Brain microvascular endothelial cell (primary cell): ENCODE measurements around the gene CS.

ENCODE experiments used
- DNase-seq: peaks from one replicate; pipeline ENCODE4 v3.0.0-alpha.2; 2020
- H3K27ac ChIP-seq: fragments of 250-450 bp; sonication (Bioruptor Pico); 2 replicates; pipeline ENCODE4 v1.5.1; 2020; ENCODE audit warnings: mild to moderate bottlenecking, moderate library complexity
- H3K27me3 ChIP-seq: fragments of 250-450 bp; sonication (Bioruptor Pico); replicated peaks from 2 replicates; pipeline ENCODE4 v1.5.1; 2020; ENCODE audit warnings: mild to moderate bottlenecking
- H3K36me3 ChIP-seq: fragments of 250-450 bp; sonication (Bioruptor Pico); replicated peaks from 2 replicates; pipeline ENCODE4 v1.5.1; 2020; ENCODE audit warnings: mild to moderate bottlenecking
- H3K4me3 ChIP-seq: 2 replicates; pipeline ENCODE4 v1.5.1; 2011; ENCODE audit warnings: low read depth, mild to moderate bottlenecking, control low read depth, low read length, moderate library complexity
- in situ Hi-C: cut with HindIII; loops from 2 replicates; pipeline ENCODE4 v1.10.0; 2017; ENCODE audit warnings: low sequenced_read_pairs, low pct_ligation_motif_present
- TF ChIP-seq, protein P1 (sequence below): IDR thresholded peaks from 2 replicates; pipeline ENCODE4 v1.5.1; 2011; ENCODE audit warnings: low read depth, mild to moderate bottlenecking, moderate library complexity, low read length, control low read depth, inconsistent platforms; ENCODE audit errors: missing control alignments

Gene CS

GRCh38 chr12:56230432-56231183, 69.5 kb downstream of the CS start:
- no peaks in the 10 kb centered on the region for H3K27me3 ChIP-seq
- no peak overlapping the region for H3K27ac ChIP-seq
- H3K36me3 ChIP-seq: no peaks in the 10 kb centered on the region
- in situ Hi-C loops: no loop called here
- no peak overlapping the region for H3K4me3 ChIP-seq
- DNase-seq: no peak
- TF ChIP-seq, protein P1, sequence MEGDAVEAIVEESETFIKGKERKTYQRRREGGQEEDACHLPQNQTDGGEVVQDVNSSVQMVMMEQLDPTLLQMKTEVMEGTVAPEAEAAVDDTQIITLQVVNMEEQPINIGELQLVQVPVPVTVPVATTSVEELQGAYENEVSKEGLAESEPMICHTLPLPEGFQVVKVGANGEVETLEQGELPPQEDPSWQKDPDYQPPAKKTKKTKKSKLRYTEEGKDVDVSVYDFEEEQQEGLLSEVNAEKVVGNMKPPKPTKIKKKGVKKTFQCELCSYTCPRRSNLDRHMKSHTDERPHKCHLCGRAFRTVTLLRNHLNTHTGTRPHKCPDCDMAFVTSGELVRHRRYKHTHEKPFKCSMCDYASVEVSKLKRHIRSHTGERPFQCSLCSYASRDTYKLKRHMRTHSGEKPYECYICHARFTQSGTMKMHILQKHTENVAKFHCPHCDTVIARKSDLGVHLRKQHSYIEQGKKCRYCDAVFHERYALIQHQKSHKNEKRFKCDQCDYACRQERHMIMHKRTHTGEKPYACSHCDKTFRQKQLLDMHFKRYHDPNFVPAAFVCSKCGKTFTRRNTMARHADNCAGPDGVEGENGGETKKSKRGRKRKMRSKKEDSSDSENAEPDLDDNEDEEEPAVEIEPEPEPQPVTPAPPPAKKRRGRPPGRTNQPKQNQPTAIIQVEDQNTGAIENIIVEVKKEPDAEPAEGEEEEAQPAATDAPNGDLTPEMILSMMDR: no peak

GRCh38 chr12:56229916-56230431, 70.2 kb downstream of the CS start, which contains the start of gene SLC39A5:
SLC39A5 (plus strand) TSS chr12:56230051; CDS start chr12:56231275, 1,224 bp downstream.
- no peaks in the 10 kb centered on the region for H3K36me3 ChIP-seq
- no peak within 1 kb of the TSS for H3K4me3 ChIP-seq
- TF ChIP-seq, protein P1: no peak
- H3K27me3 ChIP-seq: no peaks in the 10 kb centered on the region
- DNase-seq: no peak
- no peak within 1 kb of the TSS for H3K27ac ChIP-seq
- in situ Hi-C loops: no loop called here

GRCh38 chr12:56229082-56229481, 71.0 kb downstream of the CS start:
- Histone ChIP-seq H3K36me3 (no peaks in the 10 kb centered on the region), H3K4me3 (no peak overlapping the region), H3K27ac (no peak overlapping the region), H3K27me3 (no peaks in the 10 kb centered on the region)
- in situ Hi-C loops: no loop called here
- DNase-seq: no peak
- TF ChIP-seq, protein P1: no peak

DNA sequence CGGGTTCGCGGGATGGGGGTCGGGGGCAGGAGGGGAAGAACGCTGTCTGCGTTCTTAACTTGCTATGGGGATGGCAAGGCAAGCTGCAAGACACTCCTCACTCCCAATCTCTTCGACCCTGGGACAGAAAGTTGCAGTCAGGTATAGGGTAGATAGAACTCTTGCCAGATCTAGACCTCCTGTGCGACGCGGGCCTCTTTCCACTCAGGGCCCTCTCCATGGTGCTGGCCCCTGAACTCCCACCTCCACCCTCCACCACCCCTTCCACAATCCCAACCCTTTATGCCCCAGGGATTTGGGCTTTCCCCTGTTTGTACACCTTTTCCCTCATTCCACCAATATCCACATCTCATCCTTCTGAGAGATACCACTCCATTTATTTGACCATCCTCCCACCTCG, 75.2 kb downstream of the CS start:
- Histone ChIP-seq H3K4me3 (peak overlapping the region; percentile 77), H3K36me3 (no peaks in the 10 kb centered on the region), H3K27me3 (no peaks in the 10 kb centered on the region), H3K27ac (no peak overlapping the region)
- in situ Hi-C loops: no loop called here
- DNase-seq: no peak
- TF ChIP-seq, protein P1: no peak

DNA sequence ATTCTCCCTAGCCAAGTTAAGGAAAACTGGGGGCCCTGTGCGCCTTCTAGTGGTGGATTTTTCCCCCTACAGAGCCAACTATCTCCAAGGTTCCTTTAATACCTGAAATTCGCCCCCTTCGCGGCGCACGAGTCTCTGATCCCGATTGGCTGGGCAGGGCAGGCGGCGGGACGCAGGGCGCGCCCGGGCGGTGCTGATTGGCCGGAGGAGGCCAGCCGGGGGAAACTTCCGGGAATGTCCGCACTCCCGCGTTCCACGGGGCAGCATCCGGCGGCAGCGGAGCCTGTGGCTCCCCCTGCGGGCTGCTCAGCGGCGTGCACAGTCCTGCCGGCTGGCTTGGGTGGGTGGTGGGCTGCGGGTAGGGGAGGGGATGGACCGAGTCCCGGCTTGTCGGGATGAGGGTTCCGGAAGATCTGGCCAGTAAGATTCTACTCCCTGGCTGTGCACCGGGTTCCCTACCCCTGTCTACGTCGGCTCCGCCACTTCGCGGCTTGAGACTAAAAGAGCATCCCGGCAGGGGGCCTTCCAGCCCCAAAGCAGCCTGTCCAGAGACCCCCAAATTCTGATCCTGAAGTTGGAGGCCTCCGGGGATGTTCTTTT, 75.9 kb downstream of the CS start, which contains the start of gene NABP2:
Gene NABP2, plus strand, starts transcription at position 241 of the 600 bp plus-strand sequence. CDS start 515 bp downstream, outside the sequence.
- Histone ChIP-seq H3K27me3 (no peaks in the 10 kb centered on the region), H3K27ac (peak within 1 kb of the TSS; percentile 30), H3K4me3 (peak within 1 kb of the TSS; percentile 77), H3K36me3 (no peaks in the 10 kb centered on the region)
- in situ Hi-C loops: no loop called here
- peak; percentile 98 for DNase-seq
- TF ChIP-seq, protein P1: peak; percentile 80
